Activated CD8-positive, alpha-beta T cell treated with anti-CD3 and anti-CD28 coated beads for 36 hours (primary cell): ENCODE measurements around the gene MIER2. TPM values are rescaled to one million over a fixed set of nuclear protein-coding genes. Genes with fewer than 3 reads are reported as not detected.

ENCODE experiments used
- ATAC-seq: fragments of 200-7000 bp; cut with Tn5 transposase; one replicate; pipeline ENCODE4 v1.10.0; 2021; ENCODE audit warnings: mild to moderate bottlenecking, moderate library complexity
- CTCF ChIA-PET: fragments of 350-600 bp; sonication (Branson Sonifier 250); formaldehyde crosslinking; loops from one replicate; lab custom pipeline; 2021; ENCODE audit warnings: antibody characterized with exemption; lab: Charles Lee
- POLR2A ChIA-PET: fragments of 350-600 bp; sonication (Branson Sonifier 250); formaldehyde crosslinking; loops from one replicate; lab custom pipeline; 2021; ENCODE audit warnings: antibody characterized with exemption; lab: Charles Lee
- DNase-seq: peaks from one replicate; pipeline ENCODE4 v3.0.0-alpha.2; 2020
- H3K27ac Mint-ChIP-seq: one replicate; pipeline ENCODE4 v1.8.0; 2021; ENCODE audit warnings: mild to moderate bottlenecking, mixed read lengths
- H3K27me3 Mint-ChIP-seq: one replicate; pipeline ENCODE4 v1.8.0; 2021; ENCODE audit warnings: mixed read lengths
- H3K36me3 Mint-ChIP-seq: one replicate; pipeline ENCODE4 v1.8.0; 2021; ENCODE audit warnings: low read depth, mixed read lengths
- H3K4me1 Mint-ChIP-seq: one replicate; pipeline ENCODE4 v1.8.0; 2021; ENCODE audit warnings: low read depth, mixed read lengths
- H3K4me3 Mint-ChIP-seq: one replicate; pipeline ENCODE4 v1.8.0; 2021; ENCODE audit warnings: mild to moderate bottlenecking, moderate library complexity, mixed read lengths
- H3K9me3 Mint-ChIP-seq: one replicate; pipeline ENCODE4 v1.8.0; 2021; ENCODE audit warnings: mixed read lengths
- CTCF ChIP-seq: fragments of 200-600 bp; IDR thresholded peaks from one replicate; pipeline ENCODE4 v1.8.0; 2022; ENCODE audit warnings: antibody characterized with exemption, mild to moderate bottlenecking
- intact Hi-C: fragments of 100-400 bp; cut with micrococcal nuclease; formaldehyde crosslinking; loops from one replicate; pipeline ENCODE4 v1.10.0; 2022
- total RNA-seq, 2 experiments: library from RNA; stranded (reverse); gene quantifications; one replicate each; pipeline ENCODE4 v1.2.3, GENCODE V29; 2021

Gene MIER2
- total RNA-seq, 2 experiments from 2014 or later, result 20.0 to 20.4 TPM

- no peak for TF ChIP-seq CTCF
- ATAC-seq (no peak), DNase-seq (no peak)
- no peak overlapping the region for H3K27ac Mint-ChIP-seq
- peaks cover 14% of the 10 kb centered on the region for H3K27me3 Mint-ChIP-seq
- POLR2A ChIA-PET, result no interaction called here
- no peaks in the 10 kb centered on the region for H3K36me3 Mint-ChIP-seq
- intact Hi-C loops, result no loop called here
- CTCF ChIA-PET, result no interaction called here
- no peaks in the 10 kb centered on the region for H3K4me1 Mint-ChIP-seq
- H3K9me3 Mint-ChIP-seq, result no peaks in the 10 kb centered on the region
- no peak overlapping the region for H3K4me3 Mint-ChIP-seq
These were observed 22.4 kb upstream of the MIER2 start for GRCh38 chr19:366951-367350.

- Mint-ChIP-seq H3K4me3 (no peak overlapping the region), H3K4me1 (no peaks in the 10 kb centered on the region), H3K36me3 (no peaks in the 10 kb centered on the region), H3K27ac (no peak overlapping the region), H3K27me3 (peaks cover 10% of the 10 kb centered on the region), H3K9me3 (no peaks in the 10 kb centered on the region)
- ChIA-PET POLR2A (no interaction called here), CTCF (no interaction called here)
- intact Hi-C loops, result no loop called here
- ATAC-seq (no peak), DNase-seq (no peak)
- no peak for TF ChIP-seq CTCF
These were observed 21.7 kb upstream of the MIER2 start for GRCh38 chr19:366205-366783.

- Mint-ChIP-seq H3K27me3 (peaks cover 9% of the 10 kb centered on the region), H3K36me3 (no peaks in the 10 kb centered on the region), H3K4me3 (no peak overlapping the region), H3K27ac (no peak overlapping the region), H3K9me3 (no peaks in the 10 kb centered on the region), H3K4me1 (no peaks in the 10 kb centered on the region)
- CTCF ChIA-PET, result no interaction called here
- POLR2A ChIA-PET, result no interaction called here
- ATAC-seq (no peak), DNase-seq (no peak)
- intact Hi-C loops, result no loop called here
- no peak for TF ChIP-seq CTCF
These were observed 20.1 kb upstream of the MIER2 start for GRCh38 chr19:364496-365287.

- Mint-ChIP-seq H3K9me3 (no peaks in the 10 kb centered on the region), H3K36me3 (no peaks in the 10 kb centered on the region), H3K27me3 (peaks cover 5% of the 10 kb centered on the region), H3K4me1 (no peaks in the 10 kb centered on the region), H3K4me3 (no peak overlapping the region), H3K27ac (no peak overlapping the region)
- POLR2A ChIA-PET, result no interaction called here
- CTCF ChIA-PET, result interaction anchor here (1.3 kb wide), 1 partner anchor 144 kb away, joined by 3 read pairs; the partner anchor contains the start of gene TPGS1
- DNase-seq (no peak), ATAC-seq (no peak)
- intact Hi-C loops, result no loop called here
- no peak for TF ChIP-seq CTCF
These were observed 18.1 kb upstream of the MIER2 start for GRCh38 chr19:362683-363082.

GRCh38 chr19:362154-362553 is 17.6 kb upstream of the MIER2 start:
- ChIA-PET POLR2A (no interaction called here), CTCF (interaction anchor here (1.3 kb wide), 1 partner anchor 145 kb away, joined by 3 read pairs; the partner anchor contains the start of gene TPGS1)
- Mint-ChIP-seq H3K4me1 (no peaks in the 10 kb centered on the region), H3K4me3 (no peak overlapping the region), H3K36me3 (no peaks in the 10 kb centered on the region), H3K27ac (no peak overlapping the region), H3K27me3 (peaks cover 8% of the 10 kb centered on the region), H3K9me3 (no peaks in the 10 kb centered on the region)
- no peak for DNase-seq
- no peak for TF ChIP-seq CTCF
- intact Hi-C loops, result no loop called here
- no peak for ATAC-seq
